Lower leg skin (tissue), 4 donors: Measurements from ENCODE around the gene ZDHHC14. TPM values are rescaled to one million over a fixed set of nuclear protein-coding genes. Genes with fewer than 3 reads are reported as not detected.

Experiments
- DNase-seq, 2 donors: peaks; one replicate each; pipeline ENCODE4 v3.0.0-alpha.2; 2019; ENCODE audit warnings: low spot score in 2 of 2
- H3K4me3 ChIP-seq: fragments of 200-600 bp; sonication (generic); 2 replicates; pipeline ENCODE4 v1.5.1; 2017; ENCODE audit warnings: mild to moderate bottlenecking, low read depth; ENCODE audit not compliant: poor library complexity, severe bottlenecking
- CTCF ChIP-seq, 3 donors: fragments of 450-650 bp; IDR thresholded peaks; one replicate each; pipeline ENCODE4 v1.5.1; 2016; ENCODE audit warnings: antibody characterized with exemption in 3 of 3, mild to moderate bottlenecking in 3 of 3, moderate library complexity in 2 of 3
- POLR2A ChIP-seq, 2 donors: fragments of 450-650 bp; IDR thresholded peaks; one replicate each; pipeline ENCODE4 v1.6.1; 2016 to 2017; ENCODE audit warnings: antibody characterized with exemption in 2 of 2, mild to moderate bottlenecking in 1 of 2, moderate library complexity in 1 of 2
- WGBS, 2 donors: methylation state at CpG; one replicate each; pipeline ENCODE4 v1.1.5; 2018; 5-methylcytosine and 5-hydroxymethylcytosine counted together
- intact Hi-C: fragments of 100-400 bp; cut with DNase I; formaldehyde crosslinking; loops from one replicate; pipeline ENCODE4 v1.15.0; 2023; ENCODE audit warnings: low total_unique reads
- total RNA-seq, 4 donors: library from RNA; depleted of rRNA; stranded (reverse); fragments of >200 nt; gene quantifications; one replicate each; pipeline ENCODE4 v1.1.0, GENCODE V29; 2016

The ZDHHC14 gene
- total RNA-seq, 4 donors from 2014 or later: 4.5 to 8.3 (median 6.1) TPM

GRCh38 chr6:157647261-157647915 is 266.4 kb downstream of the ZDHHC14 start:
- no peak overlapping the region for H3K4me3 ChIP-seq
- TF ChIP-seq CTCF (IDR thresholded peaks at IDR 0.05) (no peak), POLR2A (IDR thresholded peaks at IDR 0.05) (no peak)
- WGBS, 2 donors: 86 to 93% methylated on average over 23 of the region's 23 CpGs
- no peak for DNase-seq
- intact Hi-C loops: no loop called here

GRCh38 chr6:157648561-157648960 is 267.6 kb downstream of the ZDHHC14 start:
- whole genome bisulfite sequencing, 2 donors: 91 to 93% methylated on average over 5 of the region's 5 CpGs
- no peak overlapping the region for H3K4me3 ChIP-seq
- no peak for TF ChIP-seq POLR2A (IDR thresholded peaks at IDR 0.05)
- no peak for TF ChIP-seq CTCF (IDR thresholded peaks at IDR 0.05)
- intact Hi-C loops: no loop called here
- DNase-seq: no peak

GRCh38 chr6:157649311-157650260 is 268.6 kb downstream of the ZDHHC14 start:
- 58 to 64% methylated on average over 24 to 25 of the region's 25 CpGs for WGBS, 2 donors
- no peak overlapping the region for H3K4me3 ChIP-seq
- TF ChIP-seq POLR2A (IDR thresholded peaks at IDR 0.05): no peak
- no peak for TF ChIP-seq CTCF (IDR thresholded peaks at IDR 0.05)
- DNase-seq: no peak
- intact Hi-C loops: no loop called here

GRCh38 chr6:157650261-157650640 is 269.3 kb downstream of the ZDHHC14 start:
- WGBS, 2 donors: 49 to 61% methylated on average over 12 of the region's 12 CpGs
- intact Hi-C loops: no loop called here
- no peak for TF ChIP-seq POLR2A (IDR thresholded peaks at IDR 0.05)
- no peak for TF ChIP-seq CTCF (IDR thresholded peaks at IDR 0.05)
- H3K4me3 ChIP-seq: no peak overlapping the region
- DNase-seq: no peak

- DNase-seq: no peak
Measured at GRCh38 chr6:157650801-157651200, 269.8 kb downstream of the ZDHHC14 start.

More at GRCh38 chr6:157650801-157651200, 269.8 kb downstream of the ZDHHC14 start:
- TF ChIP-seq CTCF (IDR thresholded peaks at IDR 0.05): no peak
- TF ChIP-seq POLR2A (IDR thresholded peaks at IDR 0.05): no peak
- intact Hi-C loops: no loop called here
- H3K4me3 ChIP-seq: no peak overlapping the region
- 81 to 88% methylated on average over 6 to 7 of the region's 7 CpGs for WGBS, 2 donors
